NCI-H2171 treated with DMSO at 0.1 percent for 48 hours (cell line): Measurements from ENCODE around the gene RASIP1.
"Not testable (repeated sequence)": the region's sequence is repeated elsewhere in the genome, so short reads cannot be mapped to it uniquely, and the experiment has no call there.

Experiments used
- DNase-seq: peaks from one replicate; lab custom pipeline; 2025; lab: John Stamatoyannopoulos, UW

Gene RASIP1

GRCh38 chr19:48735031-48735615 lies 5.3 kb downstream of the RASIP1 start:
- peak; percentile 74 for DNase-seq

GRCh38 chr19:48734625-48735024 lies 5.8 kb downstream of the RASIP1 start:
- DNase-seq, result no peak

GRCh38 chr19:48731452-48731851 lies 9.0 kb downstream of the RASIP1 start:
- DNase-seq, result no peak

- no peak for DNase-seq
Measured at GRCh38 chr19:48728911-48729664, 11.3 kb downstream of the RASIP1 start.

GRCh38 chr19:48726556-48726955 lies 13.9 kb downstream of the RASIP1 start:
- no peak for DNase-seq

DNA sequence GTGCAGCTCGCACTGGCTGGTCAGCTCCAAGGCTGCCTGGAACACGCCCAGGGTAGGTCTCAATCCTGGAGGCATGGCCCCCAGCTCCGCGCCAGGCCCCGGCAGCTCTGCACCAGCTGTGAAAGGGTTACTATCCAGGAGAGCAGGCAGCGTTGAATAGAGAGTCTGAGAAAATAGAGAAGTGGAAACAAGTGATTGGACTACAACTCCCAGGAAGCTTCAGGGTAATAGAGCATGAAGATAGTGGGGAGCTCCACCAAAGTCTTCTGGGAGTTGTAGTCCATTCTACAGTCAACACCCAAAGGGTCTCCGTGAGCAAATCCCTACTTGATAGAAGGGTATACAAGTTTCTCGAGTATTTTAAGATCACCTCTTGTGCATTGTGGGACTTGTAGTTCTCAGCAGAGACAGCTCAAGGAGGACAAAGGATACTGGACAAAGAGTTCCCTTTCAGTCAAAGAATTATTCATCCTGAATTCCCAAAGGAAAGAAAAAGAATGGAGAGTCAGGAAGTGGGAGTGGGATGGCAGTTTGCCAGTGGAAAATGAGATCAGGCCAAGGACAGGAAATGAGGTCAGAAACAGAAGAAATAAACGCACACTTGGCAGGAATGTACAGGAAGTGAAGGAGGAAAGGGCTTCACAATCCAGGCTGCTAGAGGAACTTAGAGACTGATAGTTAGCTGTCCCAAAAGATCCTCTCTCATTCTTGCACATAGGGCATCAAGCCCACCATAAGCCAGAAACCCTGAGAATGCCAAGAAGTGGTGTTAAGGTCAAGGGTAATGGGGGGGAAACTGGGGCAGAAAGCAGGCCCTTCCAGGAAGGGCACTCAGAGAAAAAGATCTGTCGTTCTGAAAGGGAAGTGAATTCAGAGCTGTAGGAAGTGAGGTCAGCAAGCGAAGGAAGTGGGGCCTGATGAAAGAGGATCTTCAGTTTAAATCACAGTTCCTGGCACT lies 15.3 kb downstream of the RASIP1 start:
- peak; percentile 71 for DNase-seq

DNA sequence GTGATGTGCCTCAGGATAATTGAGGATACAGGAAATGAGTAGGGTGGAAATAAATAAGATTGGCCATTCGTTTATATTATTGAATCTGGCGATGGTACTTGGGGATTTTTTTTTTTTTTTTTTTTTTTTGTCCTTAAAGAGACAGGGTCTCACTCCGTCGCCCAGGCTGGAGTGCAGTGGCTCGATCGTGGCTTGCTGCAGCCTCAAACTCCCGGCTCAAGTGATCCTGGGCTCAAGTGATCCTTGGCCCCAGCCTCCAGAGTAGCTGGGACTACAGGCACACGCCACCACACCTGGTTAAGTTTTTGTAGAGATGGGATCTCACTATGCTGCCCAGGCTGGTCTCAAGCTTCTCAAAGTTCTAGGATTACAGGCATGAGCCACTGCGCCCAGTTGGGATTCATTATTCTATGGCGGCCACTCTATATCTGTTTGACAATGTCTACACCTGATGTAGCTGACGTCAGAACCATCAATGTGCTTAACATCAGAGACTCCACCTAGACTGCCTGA lies 18.2 kb downstream of the RASIP1 start:
- DNase-seq, result no peak

- peak; percentile 100 for DNase-seq
Measured at GRCh38 chr19:48720613-48721296, 19.7 kb downstream of the RASIP1 start.

DNA sequence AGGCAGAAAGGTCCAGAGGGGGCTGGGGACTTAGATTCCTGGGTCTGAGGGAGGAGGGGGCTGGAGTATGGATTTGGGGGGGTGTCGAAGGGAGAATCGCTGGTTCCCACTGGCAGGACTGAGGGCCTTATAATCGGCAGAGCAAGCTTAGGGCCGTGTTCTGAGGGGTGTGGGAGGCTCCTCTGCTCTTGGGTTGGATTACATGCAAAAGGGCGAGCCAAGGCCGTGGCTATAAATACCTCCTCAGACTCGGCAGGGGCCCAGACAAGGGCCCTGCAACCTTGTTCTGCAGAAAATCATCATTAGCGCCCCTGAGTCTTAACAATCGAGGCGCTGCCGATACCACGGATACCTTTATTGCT lies 20.2 kb downstream of the RASIP1 start:
- no peak for DNase-seq

- peak; percentile 76 for DNase-seq
Measured at GRCh38 chr19:48719263-48720171, 20.9 kb downstream of the RASIP1 start, which contains the start of gene MAMSTR. Gene MAMSTR (minus strand): TSS chr19:48719725. CDS start chr19:48719031, 694 bp downstream.

GRCh38 chr19:48718711-48719231 lies 21.6 kb downstream of the RASIP1 start:
- no peak for DNase-seq

DNA sequence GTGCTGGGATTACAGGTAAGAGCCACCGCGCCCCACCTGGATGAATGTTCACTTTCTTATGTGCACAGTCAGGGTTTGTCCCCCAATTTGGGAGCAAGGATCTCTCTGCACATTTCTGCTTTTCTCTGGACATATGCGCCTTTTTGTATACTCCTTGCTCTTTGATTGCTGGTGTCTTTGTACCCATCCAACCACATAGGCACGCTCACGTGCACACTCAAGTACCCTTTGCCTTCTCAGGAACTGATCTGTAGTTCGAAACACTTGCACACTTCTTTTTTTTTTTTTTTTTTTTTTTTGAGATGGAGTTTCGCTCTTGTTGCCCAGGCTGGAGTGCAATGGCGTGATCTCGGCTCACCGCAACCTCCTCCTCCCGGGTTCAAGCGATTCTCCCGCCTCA lies 22.3 kb downstream of the RASIP1 start:
- not testable (repeated sequence) for DNase-seq

DNA sequence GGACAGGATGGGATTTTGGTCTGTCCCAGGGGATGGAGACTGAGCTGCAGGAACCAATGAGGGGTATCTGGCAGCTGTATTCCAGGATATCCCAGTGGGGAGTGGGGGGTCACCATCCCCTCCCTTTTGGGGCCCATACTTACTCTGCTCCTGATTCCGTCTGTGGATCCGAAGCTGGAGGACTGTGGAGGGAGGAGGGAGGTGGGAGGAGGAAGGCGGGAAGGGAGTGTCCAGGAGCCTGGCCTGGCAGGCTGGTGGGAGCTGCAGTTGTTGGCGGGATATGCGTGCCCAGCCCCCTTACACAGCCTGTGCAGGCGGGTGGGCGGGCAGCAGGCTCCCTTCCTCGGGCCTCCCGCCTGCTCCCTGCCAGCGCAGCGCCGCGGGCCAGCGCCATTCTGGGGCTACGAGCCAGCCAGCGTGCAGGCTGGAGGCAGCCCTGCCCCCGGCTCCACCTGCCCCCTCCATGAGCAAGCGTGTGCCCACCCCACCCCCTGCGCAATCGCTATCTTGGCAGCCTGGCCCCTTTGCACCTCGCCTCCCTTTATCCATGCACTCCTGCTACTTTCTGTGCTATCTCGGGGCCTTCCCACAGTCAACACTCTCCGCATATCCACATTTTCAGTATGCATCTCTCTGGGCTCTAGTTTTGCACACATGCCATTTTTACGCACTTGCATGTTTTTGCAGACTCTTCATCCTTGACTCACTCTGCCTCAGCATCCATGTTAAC lies 23.7 kb downstream of the RASIP1 start:
- peak; percentile 48 for DNase-seq

DNA sequence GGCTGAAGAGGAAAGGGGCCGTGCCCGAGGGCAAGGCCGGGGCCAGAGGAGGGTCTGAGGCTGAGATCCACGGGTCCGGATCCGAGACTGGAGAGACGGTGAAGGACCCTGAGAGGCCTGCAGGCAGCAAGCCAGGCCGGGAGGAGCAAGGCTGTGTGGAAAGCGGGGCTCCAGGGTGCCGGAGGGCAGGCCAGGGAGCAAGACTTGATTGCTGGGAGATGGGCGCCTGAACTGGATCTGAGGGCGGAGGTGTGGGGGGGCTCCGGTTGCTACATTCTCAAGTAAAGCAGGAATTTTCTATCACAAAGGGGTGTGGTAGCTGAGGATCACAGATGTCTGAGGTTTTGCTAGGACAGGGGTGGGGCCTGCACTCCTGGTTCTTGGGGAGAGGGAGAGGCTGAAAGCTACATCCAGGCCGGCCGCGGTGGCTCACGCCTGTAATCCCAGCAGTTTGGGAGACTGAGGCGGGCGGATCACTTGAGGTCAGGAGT lies 24.7 kb downstream of the RASIP1 start:
- no peak for DNase-seq

- no peak for DNase-seq
Measured at GRCh38 chr19:48714759-48715675, 25.4 kb downstream of the RASIP1 start.

DNA sequence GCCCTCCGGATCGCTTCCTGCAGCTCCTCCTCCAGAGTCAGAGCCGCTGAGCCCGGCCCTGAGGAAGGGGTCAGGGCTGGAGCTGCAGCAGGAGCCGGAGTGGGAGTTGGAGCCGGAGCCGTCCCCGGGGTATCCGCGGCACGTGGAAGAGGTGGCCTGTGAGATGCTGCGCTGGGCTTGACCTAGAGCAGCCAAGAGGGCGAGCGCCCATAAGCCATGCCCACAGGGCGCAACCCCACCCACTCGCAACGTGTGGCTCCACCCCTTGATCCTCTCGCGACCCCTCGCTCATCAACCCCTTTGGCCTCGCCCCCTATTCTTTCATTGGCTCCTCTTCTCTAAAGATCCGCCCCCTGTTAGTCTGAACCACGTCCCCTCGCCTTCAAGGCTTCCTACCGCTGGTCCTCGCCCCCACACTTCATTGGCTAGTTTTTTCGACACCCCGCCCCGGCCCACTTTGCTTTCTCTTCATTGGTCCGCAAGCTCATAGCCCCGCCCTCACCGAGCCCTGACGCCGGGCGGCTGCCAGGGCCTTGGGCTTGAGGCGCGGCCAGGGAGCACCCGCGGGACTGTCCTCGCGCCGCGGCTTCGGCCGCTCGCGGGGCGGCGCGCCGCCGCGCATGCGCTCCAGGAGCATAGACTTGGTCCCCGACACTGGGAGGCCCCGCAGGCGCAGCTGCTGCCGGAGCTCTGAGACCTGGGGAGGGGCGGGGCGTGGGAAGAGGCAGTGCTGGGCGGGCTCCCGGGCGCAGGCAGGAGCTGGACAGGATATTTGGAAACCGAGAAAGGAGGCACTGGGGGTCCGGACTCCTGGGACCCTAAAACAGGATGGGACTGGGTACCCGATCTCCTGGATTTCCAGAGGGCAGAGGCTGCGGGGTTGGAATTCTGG lies 26.3 kb downstream of the RASIP1 start:
- peak; percentile 99 for DNase-seq
